Erythroblast (primary cell): ENCODE results near the gene ANK3.

ENCODE experiments used
- GATA1 ChIP-seq: IDR thresholded peaks from 2 replicates; pipeline ENCODE4 v1.6.1; 2011; ENCODE audit warnings: low read depth, mild to moderate bottlenecking, control low read depth, low read length, moderate library complexity
- POLR2A ChIP-seq: IDR thresholded peaks from 2 replicates; pipeline ENCODE4 v1.6.1; 2011; ENCODE audit warnings: mild to moderate bottlenecking, low read length

- TF ChIP-seq POLR2A: no peak
- no peak for TF ChIP-seq GATA1
Measured at GRCh38 chr10:60377042-60377352, 12.7 kb downstream of the ANK3 start.
